Large intestine (tissue), 12 donors: Measurements from ENCODE around the gene WLS. TPM values are rescaled to one million over a fixed set of nuclear protein-coding genes. Genes with fewer than 3 reads are reported as not detected.

Experiments
- DNase-seq, 2 donors: peaks; one replicate each; pipeline versions ENCODE4 v3.0.0 to v3.0.0-alpha.2; 2013
- H3K27ac ChIP-seq: one replicate; pipeline ENCODE4 v1.5.1; 2013; ENCODE audit warnings: low read length
- H3K27me3 ChIP-seq: 2 replicates; pipeline ENCODE4 v1.6.1; 2013; ENCODE audit warnings: low read length; ENCODE audit not compliant: control insufficient read depth, insufficient read depth
- H3K36me3 ChIP-seq: 2 replicates; pipeline ENCODE4 v1.6.1; 2013; ENCODE audit warnings: low read length; ENCODE audit not compliant: control insufficient read depth, insufficient read depth
- H3K4me1 ChIP-seq: one replicate; pipeline ENCODE4 v1.6.1; 2013; ENCODE audit warnings: low read length; ENCODE audit not compliant: control insufficient read depth, insufficient read depth
- H3K4me3 ChIP-seq: one replicate; pipeline ENCODE4 v1.5.1; 2013; ENCODE audit warnings: low read length
- H3K9me3 ChIP-seq: one replicate; pipeline ENCODE4 v1.6.1; 2013; ENCODE audit warnings: mild to moderate bottlenecking, low read depth, low read length, moderate library complexity; ENCODE audit not compliant: control insufficient read depth
- WGBS: methylation state at CpG from one replicate; pipeline ENCODE4 v1.1.5; 2013; ENCODE audit warnings: low lambda C conversion rate; ENCODE audit not compliant: insufficient coverage; 5-methylcytosine and 5-hydroxymethylcytosine counted together
- long read RNA-seq, 11 donors: transcript quantifications; one replicate each; lab custom pipeline, GENCODE V29; 2026
- polyA plus RNA-seq: library from polyadenylated mRNA; unstranded; fragments of 120-200 nt; gene quantifications from one replicate; pipeline ENCODE4 v1.2.1, GENCODE V29; 2013

Gene WLS
- polyA plus RNA-seq, result 63.3 TPM
- long read RNA-seq, donor 1, partial matches to known transcripts, result 0 of 10 reads
- long read RNA-seq, donor 1, other reads (novel, unspliced or antisense), result 5 of 10 reads
- long read RNA-seq, donor 2, transcript WLS-201 (12 exons, 2,748 nt), result major isoform, 15 of 37 reads
- long read RNA-seq, donor 2, transcript WLS-203 (2 exons, 700 nt), result minor isoform, 8 of 37 reads
- long read RNA-seq, donor 2, partial matches to known transcripts, result 12 of 37 reads
- long read RNA-seq, donor 2, other reads (novel, unspliced or antisense), result 0 of 37 reads
- long read RNA-seq, donor 3, result 0 reads
- long read RNA-seq, donor 4, partial matches to known transcripts, result 0 of 3 reads
- long read RNA-seq, donor 4, other reads (novel, unspliced or antisense), result 0 of 3 reads
- long read RNA-seq, donor 5, transcript WLS-201 (12 exons, 2,748 nt), result major isoform, 10 of 12 reads
- long read RNA-seq, donor 5, partial matches to known transcripts, result 0 of 12 reads
- long read RNA-seq, donor 5, other reads (novel, unspliced or antisense), result 0 of 12 reads
- long read RNA-seq, donor 6, transcript WLS-201 (12 exons, 2,748 nt), result major isoform, 10 of 14 reads
- long read RNA-seq, donor 6, partial matches to known transcripts, result 0 of 14 reads
- long read RNA-seq, donor 6, other reads (novel, unspliced or antisense), result 0 of 14 reads
- long read RNA-seq, donor 7, transcript WLS-201 (12 exons, 2,748 nt), result major isoform, 6 of 15 reads
- long read RNA-seq, donor 7, partial matches to known transcripts, result 0 of 15 reads
- long read RNA-seq, donor 7, other reads (novel, unspliced or antisense), result 5 of 15 reads
- long read RNA-seq, donor 8, transcript WLS-201 (12 exons, 2,748 nt), result major isoform, 5 of 21 reads
- long read RNA-seq, donor 8, partial matches to known transcripts, result 13 of 21 reads
- long read RNA-seq, donor 8, other reads (novel, unspliced or antisense), result 0 of 21 reads
- long read RNA-seq, donor 9, transcript WLS-201 (12 exons, 2,748 nt), result major isoform, 7 of 9 reads
- long read RNA-seq, donor 9, partial matches to known transcripts, result 0 of 9 reads
- long read RNA-seq, donor 9, other reads (novel, unspliced or antisense), result 0 of 9 reads
- long read RNA-seq, donor 10, transcript WLS-201 (12 exons, 2,748 nt), result major isoform, 7 of 17 reads
- long read RNA-seq, donor 10, transcript WLS-203 (2 exons, 700 nt), result minor isoform, 5 of 17 reads
- long read RNA-seq, donor 10, partial matches to known transcripts, result 0 of 17 reads
- long read RNA-seq, donor 10, other reads (novel, unspliced or antisense), result 5 of 17 reads
- long read RNA-seq, donor 11, transcript WLS-201 (12 exons, 2,748 nt), result major isoform, 10 of 15 reads
- long read RNA-seq, donor 11, partial matches to known transcripts, result 0 of 15 reads
- long read RNA-seq, donor 11, other reads (novel, unspliced or antisense), result 0 of 15 reads

DNA sequence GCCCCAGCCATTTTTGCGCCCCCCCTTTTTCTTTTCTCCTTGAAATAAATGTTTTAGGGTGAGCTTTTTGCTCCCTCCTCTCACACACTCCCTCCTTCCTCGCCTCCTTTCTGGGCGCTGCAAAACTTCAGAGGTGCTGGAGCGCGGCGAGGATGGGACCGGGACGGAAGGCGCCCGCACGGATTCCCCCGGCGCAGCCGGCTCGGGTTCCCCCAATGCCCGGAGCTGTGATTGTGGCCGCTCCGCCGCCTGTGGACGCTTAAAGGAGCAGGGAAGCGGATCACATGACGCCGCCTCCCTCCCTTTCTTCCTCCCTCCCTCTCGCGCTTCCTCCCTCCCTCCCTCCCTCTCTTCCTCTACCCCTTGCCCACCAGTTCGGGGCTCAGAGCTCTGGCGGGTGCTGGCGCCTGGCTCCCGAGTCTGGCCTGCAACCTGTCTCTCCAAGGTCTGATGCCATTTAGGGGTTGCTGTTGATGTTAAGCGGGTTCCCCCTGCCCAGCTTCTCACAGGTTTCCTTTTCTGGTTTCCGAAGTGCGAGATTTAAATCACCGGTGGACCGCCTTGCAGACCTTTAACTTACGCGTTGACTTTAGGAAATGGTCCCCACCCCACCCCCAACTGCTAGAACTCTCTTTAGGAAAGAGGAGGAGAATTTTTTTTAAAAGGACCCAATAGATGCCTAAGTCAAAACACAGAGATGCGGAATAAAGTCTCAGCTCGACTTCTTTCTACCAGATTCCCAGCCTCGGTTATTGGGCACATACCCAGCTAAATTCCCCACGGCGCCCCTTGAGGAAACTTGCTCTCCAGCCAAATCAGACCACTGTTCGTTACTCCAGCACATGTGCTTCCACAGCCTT lies at the start of gene WLS:
Gene WLS, minus strand, starts transcription at position 235 of the 860 bp plus-strand sequence. Its CDS starts 224 bp downstream, at position 11.
- DNase-seq, result peak; percentile 61 to 81
- no peaks in the 10 kb centered on the region for H3K27me3 ChIP-seq
- H3K36me3 ChIP-seq, result no peaks in the 10 kb centered on the region
- peak within 1 kb of the TSS; percentile 54 for H3K27ac ChIP-seq
- H3K9me3 ChIP-seq, result peaks cover 2% of the 10 kb centered on the region
- H3K4me3 ChIP-seq, result peak within 1 kb of the TSS; percentile 62
- no peaks in the 10 kb centered on the region for H3K4me1 ChIP-seq
- 0% methylated on average over 1 of the region's 42 CpGs for WGBS

DNA sequence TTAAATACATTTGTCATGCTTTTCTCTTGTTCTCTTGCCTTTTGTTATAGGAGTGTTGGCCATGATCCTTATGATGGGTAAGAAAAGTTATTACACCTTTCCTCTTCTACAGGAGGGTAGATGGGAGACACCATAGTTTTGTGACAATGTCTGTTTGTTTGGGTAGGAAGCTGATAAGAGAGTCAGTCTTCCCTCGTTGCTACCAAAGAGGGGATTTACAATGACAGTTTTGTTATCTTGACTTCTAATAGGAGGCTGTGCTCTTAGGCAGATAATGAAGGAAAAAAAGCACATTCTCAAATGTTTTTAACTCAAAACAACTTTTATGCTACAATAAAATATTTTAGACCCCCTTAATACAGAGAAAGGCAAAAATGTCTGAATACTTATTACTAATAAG lies 48.0 kb upstream of the WLS start:
- no peak overlapping the region for H3K27ac ChIP-seq
- no CpG with 5 or more reads among the region's 1 CpG for WGBS
- no peaks in the 10 kb centered on the region for H3K36me3 ChIP-seq
- no peaks in the 10 kb centered on the region for H3K4me1 ChIP-seq
- no peak overlapping the region for H3K4me3 ChIP-seq
- no peak for DNase-seq
- H3K9me3 ChIP-seq, result no peaks in the 10 kb centered on the region
- H3K27me3 ChIP-seq, result no peaks in the 10 kb centered on the region

DNA sequence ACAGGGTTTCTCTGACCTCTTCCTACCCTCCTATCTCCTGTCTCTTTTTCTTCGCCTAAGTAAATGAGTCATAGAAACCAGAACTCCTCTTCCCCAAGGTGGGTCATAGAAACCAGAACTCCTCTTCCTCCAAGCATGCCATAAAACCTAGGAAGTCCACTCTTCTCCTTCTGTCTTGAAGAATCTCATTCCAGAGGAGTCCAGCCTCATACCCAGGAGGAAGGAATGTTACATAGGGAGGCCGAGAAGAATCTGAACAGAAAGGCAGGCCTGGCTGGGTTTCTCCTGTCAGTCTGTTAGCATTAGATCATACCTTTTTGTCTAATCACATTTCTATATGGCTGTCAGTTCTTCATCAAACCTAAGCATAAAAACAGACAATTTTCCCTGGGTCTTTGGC lies 47.5 kb upstream of the WLS start:
- no peak for DNase-seq
- WGBS, result 100% methylated on average over 1 of the region's 2 CpGs
- H3K27ac ChIP-seq, result no peak overlapping the region
- H3K9me3 ChIP-seq, result no peaks in the 10 kb centered on the region
- H3K36me3 ChIP-seq, result no peaks in the 10 kb centered on the region
- H3K27me3 ChIP-seq, result no peaks in the 10 kb centered on the region
- H3K4me3 ChIP-seq, result no peak overlapping the region
- H3K4me1 ChIP-seq, result no peaks in the 10 kb centered on the region

DNA sequence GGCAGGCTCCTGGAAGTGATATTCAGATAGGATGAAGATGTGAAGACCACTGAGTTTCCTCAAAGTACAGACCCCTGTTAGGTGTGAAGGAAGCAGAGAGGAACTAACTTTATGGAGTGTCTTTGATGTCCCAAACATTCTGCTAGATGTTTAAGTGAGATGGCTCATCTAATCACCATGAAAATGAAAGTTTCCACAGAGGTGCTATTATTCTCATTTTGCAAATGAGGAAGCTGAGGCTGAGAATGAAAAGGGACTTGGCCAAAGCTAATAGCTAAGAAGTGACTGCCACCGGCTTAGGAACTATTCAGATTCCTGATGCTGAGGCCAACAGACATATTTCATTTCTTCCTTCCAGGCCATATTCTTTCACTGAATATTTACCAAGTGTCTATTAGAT lies 45.9 kb upstream of the WLS start:
- WGBS, result no CpG with 5 or more reads among the region's 1 CpG
- no peaks in the 10 kb centered on the region for H3K4me1 ChIP-seq
- H3K36me3 ChIP-seq, result no peaks in the 10 kb centered on the region
- H3K27me3 ChIP-seq, result no peaks in the 10 kb centered on the region
- no peaks in the 10 kb centered on the region for H3K9me3 ChIP-seq
- DNase-seq, result no peak
- no peak overlapping the region for H3K4me3 ChIP-seq
- H3K27ac ChIP-seq, result no peak overlapping the region

- H3K9me3 ChIP-seq, result no peaks in the 10 kb centered on the region
- H3K4me1 ChIP-seq, result no peaks in the 10 kb centered on the region
- H3K27ac ChIP-seq, result no peak overlapping the region
- H3K4me3 ChIP-seq, result no peak overlapping the region
- no peaks in the 10 kb centered on the region for H3K27me3 ChIP-seq
- H3K36me3 ChIP-seq, result no peaks in the 10 kb centered on the region
- WGBS, result no CpG with 5 or more reads among the region's 2 CpGs
- DNase-seq, result no peak
Measured at GRCh38 chr1:68276448-68276847, 44.1 kb upstream of the WLS start.

DNA sequence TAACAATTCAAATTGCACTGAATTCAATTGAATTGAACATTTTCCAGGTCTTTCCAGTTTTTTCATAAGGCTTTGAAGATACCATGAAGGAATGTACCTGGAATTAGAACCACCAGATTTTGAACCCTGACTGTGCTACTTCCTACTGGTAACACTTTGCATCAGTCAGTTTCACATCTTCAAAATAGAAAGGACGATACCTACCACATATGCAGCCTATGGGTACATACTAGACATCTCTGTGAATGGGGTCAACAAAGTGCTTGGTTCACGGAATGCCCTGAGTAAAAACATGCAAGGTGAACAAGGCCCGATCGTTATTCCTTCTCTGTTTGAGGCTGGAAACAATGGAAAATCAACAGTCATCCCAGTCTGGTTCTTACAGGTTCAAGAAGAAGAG lies 41.2 kb upstream of the WLS start:
- Histone ChIP-seq H3K9me3 (no peaks in the 10 kb centered on the region), H3K27ac (no peak overlapping the region), H3K4me3 (no peak overlapping the region), H3K36me3 (no peaks in the 10 kb centered on the region), H3K27me3 (no peaks in the 10 kb centered on the region), H3K4me1 (no peaks in the 10 kb centered on the region)
- WGBS, result no CpG with 5 or more reads among the region's 4 CpGs
- no peak for DNase-seq

DNA sequence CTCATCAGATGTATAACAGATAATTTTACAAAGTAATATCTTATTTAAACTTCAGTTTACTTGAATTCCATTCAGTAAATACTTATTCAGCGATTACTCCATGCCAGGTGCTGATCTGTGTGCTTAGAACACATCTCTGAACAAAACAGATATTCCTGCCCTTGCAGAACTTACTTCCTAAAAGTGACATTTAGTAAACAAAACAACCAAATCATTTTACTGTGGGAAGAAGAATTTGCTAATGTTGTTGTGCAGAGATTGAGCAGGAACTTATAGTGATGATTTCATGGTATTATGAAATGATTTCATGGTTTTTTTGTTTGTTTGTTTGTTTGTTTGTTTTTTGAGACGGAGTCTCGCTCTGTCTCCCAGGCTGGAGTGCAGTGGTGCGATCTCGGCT lies 39.3 kb upstream of the WLS start:
- no CpG with 5 or more reads among the region's 5 CpGs for WGBS
- no peaks in the 10 kb centered on the region for H3K36me3 ChIP-seq
- H3K9me3 ChIP-seq, result no peaks in the 10 kb centered on the region
- DNase-seq, result no peak
- no peaks in the 10 kb centered on the region for H3K27me3 ChIP-seq
- H3K27ac ChIP-seq, result no peak overlapping the region
- H3K4me1 ChIP-seq, result no peaks in the 10 kb centered on the region
- H3K4me3 ChIP-seq, result no peak overlapping the region

DNA sequence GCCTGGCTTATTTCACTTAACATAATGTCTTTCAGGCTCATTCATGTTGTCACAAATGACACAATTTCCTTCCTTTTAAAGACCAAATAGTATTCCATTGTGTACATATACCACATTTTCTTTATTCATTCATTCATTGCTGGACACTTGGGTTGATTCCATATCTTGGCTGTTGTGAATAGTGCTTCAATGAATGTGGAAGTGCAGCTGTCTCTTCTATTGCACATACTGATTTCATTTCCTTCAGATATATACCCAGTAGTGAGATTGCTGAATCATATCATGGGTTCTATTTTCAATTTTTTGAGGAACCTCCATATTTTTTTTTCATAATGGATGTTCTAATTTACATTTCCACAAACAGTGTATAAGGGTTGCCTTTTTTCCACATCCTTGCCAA lies 38.6 kb upstream of the WLS start:
- no peak for DNase-seq
- H3K36me3 ChIP-seq, result no peaks in the 10 kb centered on the region

GRCh38 chr1:68269637-68270430 lies 37.5 kb upstream of the WLS start:
- WGBS, result 67% methylated on average over 1 of the region's 3 CpGs
- no peaks in the 10 kb centered on the region for H3K36me3 ChIP-seq
- H3K4me1 ChIP-seq, result no peaks in the 10 kb centered on the region
- no peak overlapping the region for H3K4me3 ChIP-seq
- H3K27ac ChIP-seq, result no peak overlapping the region
- H3K9me3 ChIP-seq, result no peaks in the 10 kb centered on the region
- H3K27me3 ChIP-seq, result no peaks in the 10 kb centered on the region
- no peak for DNase-seq

More for the DNA sequence above, 38.6 kb upstream of the WLS start:
- Histone ChIP-seq H3K9me3 (no peaks in the 10 kb centered on the region), H3K4me1 (no peaks in the 10 kb centered on the region), H3K4me3 (no peak overlapping the region), H3K27me3 (no peaks in the 10 kb centered on the region), H3K27ac (no peak overlapping the region)
